ENCODE data around the gene FHOD3.

- no peak for TF ChIP-seq GATA2 (IDR thresholded peaks at IDR 0.05; ENCODE audit: low read depth, low read length)
- TF ChIP-seq GATA3 (IDR thresholded peaks at IDR 0.05; ENCODE audit: low read depth, low read length): no peak
Observed at GRCh38 chr18:36676629-36677028, 379.1 kb downstream of the FHOD3 start.

Measured in SH-SY5Y (cell line).